Upper lobe of left lung (tissue), 6 donors: ENCODE measurements around the gene PEPD. TPM values are rescaled to one million over a fixed set of nuclear protein-coding genes. Genes with fewer than 3 reads are reported as not detected.
"Not testable (repeated sequence)": the region's sequence is repeated elsewhere in the genome, so short reads cannot be mapped to it uniquely, and the experiment has no call there.

Experiments used
- ATAC-seq, 2 donors: fragments of 200-7000 bp; cut with Tn5 transposase; one replicate each; pipeline ENCODE4 v1.9.1; 2022; ENCODE audit warnings: mild to moderate bottlenecking in 2 of 2, moderate library complexity in 2 of 2; ENCODE audit not compliant: low FRiP score in 2 of 2
- DNase-seq, 2 donors: peaks; one replicate each; pipeline ENCODE4 v3.0.0-alpha.2; 2019 to 2020
- H3K27ac ChIP-seq, 4 donors: fragments of 200-600 bp; sonication (generic); one replicate each; pipeline ENCODE4 v1.5.1; 2016 to 2019
- H3K27me3 ChIP-seq, 4 donors: fragments of 200-600 bp; sonication (generic); one replicate each; pipeline ENCODE4 v1.5.1; 2017 to 2019
- H3K36me3 ChIP-seq, 4 donors: fragments of 200-600 bp; sonication (generic); one replicate each; pipeline ENCODE4 v1.5.1; 2016 to 2019
- H3K4me1 ChIP-seq, 4 donors: fragments of 200-600 bp; sonication (generic); one replicate each; pipeline ENCODE4 v1.5.1; 2018 to 2019
- H3K4me3 ChIP-seq, 4 donors: fragments of 200-600 bp; sonication (generic); one replicate each; pipeline ENCODE4 v1.5.1; 2017 to 2019; ENCODE audit warnings: mild to moderate bottlenecking in 2 of 4, moderate library complexity in 1 of 4
- H3K9me3 ChIP-seq, 4 donors: fragments of 200-600 bp; sonication (generic); one replicate each; pipeline ENCODE4 v1.5.1; 2018 to 2019
- EP300 ChIP-seq, 4 donors: sonication (generic); formaldehyde crosslinking; IDR thresholded peaks; one replicate each; pipeline ENCODE4 v1.5.1; 2017; ENCODE audit warnings: antibody characterized with exemption in 4 of 4, control low read depth in 2 of 4
- POLR2A ChIP-seq, 4 donors: fragments of 450-650 bp; IDR thresholded peaks; one replicate each; pipeline ENCODE4 v1.5.1; 2016 to 2017; ENCODE audit warnings: antibody characterized with exemption in 4 of 4, mild to moderate bottlenecking in 2 of 4
- POLR2AphosphoS5 ChIP-seq, 2 donors: sonication (generic); formaldehyde crosslinking; IDR thresholded peaks; one replicate each; pipeline ENCODE4 v1.5.1; 2017; ENCODE audit warnings: antibody characterized with exemption in 2 of 2
- WGBS, 2 donors: methylation state at CpG; one replicate each; pipeline ENCODE4 v1.1.5; 2017 to 2018; 5-methylcytosine and 5-hydroxymethylcytosine counted together
- total RNA-seq, 6 donors: library from RNA; depleted of rRNA in 4 of 6; stranded (reverse); fragments of >200 nt in 4 of 6; gene quantifications; one replicate each; pipeline versions ENCODE4 v1.1.0 to v1.2.1, GENCODE V29; 2016 to 2021
- TF ChIP-seq, protein P1 (sequence below), 6 experiments: fragments of 450-650 bp in 4 of 6; fragments of 200-600 bp in 2 of 6; sonication (generic) in 2 of 6; IDR thresholded peaks; one replicate each; pipeline ENCODE4 v1.5.1; 2016 to 2019; ENCODE audit warnings: antibody characterized with exemption in 6 of 6
- donor health status: DM: no; HTN: no; CAD: no; lungs with moderate emphysema.
- donor health status: DM: no; HTN: yes; CAD: no; lungs with severe emphysema.

The PEPD gene
- total RNA-seq, 6 donors from 2014 or later, result 30.4 to 106 (median 80.6) TPM

DNA sequence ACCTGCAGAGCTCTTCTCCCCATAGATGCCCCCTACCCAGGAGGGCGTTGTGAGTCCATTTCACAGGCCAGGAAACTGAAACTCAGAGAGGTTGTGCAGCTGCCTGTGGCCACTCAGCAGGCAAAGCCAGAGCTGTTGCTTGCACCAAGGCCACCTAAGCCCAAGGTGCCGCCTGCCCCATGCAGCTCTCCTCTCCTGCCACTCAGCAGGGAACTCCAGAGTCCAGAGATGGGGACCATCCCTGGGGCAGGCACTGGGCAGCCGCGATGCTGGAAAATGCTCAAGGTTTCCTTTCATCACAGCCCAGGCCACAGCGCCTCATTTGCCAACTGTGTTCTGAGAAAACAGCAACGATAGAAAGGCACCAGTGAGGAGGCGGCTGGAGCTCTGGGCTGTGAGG lies 41.0 kb upstream of the PEPD start:
- Histone ChIP-seq H3K4me3 (no peak overlapping the region), H3K9me3 (no peaks in the 10 kb centered on the region), H3K27ac (no peak overlapping the region), H3K27me3 (no peaks in the 10 kb centered on the region), H3K36me3 (no peaks in the 10 kb centered on the region), H3K4me1 (no peaks in the 10 kb centered on the region)
- ATAC-seq (no peak), DNase-seq (no peak)
- 76 to 84% methylated on average over 6 to 7 of the region's 7 CpGs for WGBS, 2 donors
- TF ChIP-seq EP300 (IDR thresholded peaks at IDR 0.05) (no peak), POLR2A (IDR thresholded peaks at IDR 0.05) (no peak), POLR2AphosphoS5 (IDR thresholded peaks at IDR 0.05) (no peak)
- TF ChIP-seq, protein P1, sequence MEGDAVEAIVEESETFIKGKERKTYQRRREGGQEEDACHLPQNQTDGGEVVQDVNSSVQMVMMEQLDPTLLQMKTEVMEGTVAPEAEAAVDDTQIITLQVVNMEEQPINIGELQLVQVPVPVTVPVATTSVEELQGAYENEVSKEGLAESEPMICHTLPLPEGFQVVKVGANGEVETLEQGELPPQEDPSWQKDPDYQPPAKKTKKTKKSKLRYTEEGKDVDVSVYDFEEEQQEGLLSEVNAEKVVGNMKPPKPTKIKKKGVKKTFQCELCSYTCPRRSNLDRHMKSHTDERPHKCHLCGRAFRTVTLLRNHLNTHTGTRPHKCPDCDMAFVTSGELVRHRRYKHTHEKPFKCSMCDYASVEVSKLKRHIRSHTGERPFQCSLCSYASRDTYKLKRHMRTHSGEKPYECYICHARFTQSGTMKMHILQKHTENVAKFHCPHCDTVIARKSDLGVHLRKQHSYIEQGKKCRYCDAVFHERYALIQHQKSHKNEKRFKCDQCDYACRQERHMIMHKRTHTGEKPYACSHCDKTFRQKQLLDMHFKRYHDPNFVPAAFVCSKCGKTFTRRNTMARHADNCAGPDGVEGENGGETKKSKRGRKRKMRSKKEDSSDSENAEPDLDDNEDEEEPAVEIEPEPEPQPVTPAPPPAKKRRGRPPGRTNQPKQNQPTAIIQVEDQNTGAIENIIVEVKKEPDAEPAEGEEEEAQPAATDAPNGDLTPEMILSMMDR (IDR thresholded peaks at IDR 0.05), result no peak

DNA sequence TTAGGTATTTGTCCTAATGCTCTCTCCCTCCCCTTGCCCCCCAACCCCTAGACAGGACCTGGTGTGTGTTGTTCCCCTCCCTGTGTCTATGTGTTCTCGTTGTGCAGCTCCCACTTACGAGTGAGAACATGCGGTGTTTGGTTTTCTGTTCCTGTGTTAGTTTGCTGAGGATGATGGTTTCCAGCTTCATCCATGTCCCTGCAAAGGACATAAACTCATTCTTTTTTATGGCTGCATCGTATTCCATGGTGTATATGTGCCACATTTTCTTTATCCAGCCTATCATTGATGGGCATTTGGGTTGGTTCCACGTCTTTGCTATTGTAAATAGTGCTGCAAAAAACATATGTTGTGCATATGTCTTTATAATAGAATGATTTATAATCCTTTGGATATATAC lies 40.1 kb upstream of the PEPD start:
- DNase-seq, ATAC-seq: not testable (repeated sequence)
- WGBS, 2 donors, result 78 to 82% methylated on average over 5 of the region's 5 CpGs

DNA sequence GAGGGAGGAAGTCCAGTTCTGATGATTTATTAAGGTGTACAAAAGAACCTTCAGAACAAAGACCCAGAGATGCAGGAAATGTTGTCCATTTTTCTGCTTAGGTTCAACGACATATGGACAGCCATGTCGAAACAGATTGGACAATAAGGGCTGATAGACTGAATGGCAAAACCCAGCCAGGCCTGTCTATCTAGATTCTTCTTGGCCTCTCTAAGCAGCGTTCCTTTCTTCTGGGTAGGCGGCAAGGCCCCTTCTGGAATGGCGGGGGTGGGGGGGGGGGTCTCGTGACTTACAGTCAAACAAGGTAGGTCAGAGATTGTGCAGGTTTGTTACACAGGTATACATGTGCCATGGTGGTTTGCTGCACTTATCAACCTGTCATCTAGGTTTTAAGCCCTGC lies 39.7 kb upstream of the PEPD start:
- DNase-seq (no peak), ATAC-seq (no peak)
- no peak overlapping the region for H3K27ac ChIP-seq
- no peaks in the 10 kb centered on the region for H3K36me3 ChIP-seq
- no peak overlapping the region for H3K4me3 ChIP-seq
- TF ChIP-seq EP300 (IDR thresholded peaks at IDR 0.05) (no peak), POLR2AphosphoS5 (IDR thresholded peaks at IDR 0.05) (no peak)
- H3K27me3 ChIP-seq, result no peaks in the 10 kb centered on the region
- WGBS, 2 donors, result 55 to 66% methylated on average over 5 to 6 of the region's 6 CpGs
- no peaks in the 10 kb centered on the region for H3K9me3 ChIP-seq
- H3K4me1 ChIP-seq, result no peaks in the 10 kb centered on the region

More for the DNA sequence above, 40.1 kb upstream of the PEPD start:
- H3K9me3 ChIP-seq, H3K36me3 ChIP-seq, H3K4me3 ChIP-seq, H3K27me3 ChIP-seq, H3K27ac ChIP-seq, H3K4me1 ChIP-seq: not testable (repeated sequence)

DNA sequence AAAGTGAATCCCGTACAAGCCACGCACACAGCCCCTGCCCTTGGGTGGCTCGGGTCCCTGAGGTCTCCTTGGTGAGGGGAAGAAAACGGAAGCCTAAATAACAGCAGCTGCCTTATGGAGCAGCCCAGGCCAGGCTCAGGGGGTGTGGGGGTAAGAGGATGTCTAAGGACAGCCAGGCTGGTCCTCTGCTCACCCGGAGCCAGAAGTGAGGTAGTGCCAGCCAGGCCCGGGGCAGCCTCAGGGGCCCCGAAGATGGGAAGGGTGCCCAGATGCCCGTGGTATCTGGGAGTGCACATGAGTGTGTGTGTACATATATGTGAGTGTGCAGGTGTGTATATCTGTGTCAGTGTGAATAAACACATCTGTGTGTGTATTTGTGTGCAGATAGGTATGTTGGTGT lies 38.4 kb upstream of the PEPD start:
- no peak overlapping the region for H3K27ac ChIP-seq
- H3K4me3 ChIP-seq, result no peak overlapping the region
- TF ChIP-seq POLR2A (IDR thresholded peaks at IDR 0.05) (no peak), POLR2AphosphoS5 (IDR thresholded peaks at IDR 0.05) (no peak), EP300 (IDR thresholded peaks at IDR 0.05) (no peak)
- TF ChIP-seq, protein P1 (IDR thresholded peaks at IDR 0.05), result no peak
- WGBS, 2 donors, result 83 to 84% methylated on average over 4 to 8 of the region's 8 CpGs
- peak in 1 of 2 donors; percentile 7 for ATAC-seq
- H3K27me3 ChIP-seq, result no peaks in the 10 kb centered on the region
- DNase-seq, result no peak
- H3K4me1 ChIP-seq, result no peaks in the 10 kb centered on the region
- H3K9me3 ChIP-seq, result no peaks in the 10 kb centered on the region
- H3K36me3 ChIP-seq, result no peaks in the 10 kb centered on the region

DNA sequence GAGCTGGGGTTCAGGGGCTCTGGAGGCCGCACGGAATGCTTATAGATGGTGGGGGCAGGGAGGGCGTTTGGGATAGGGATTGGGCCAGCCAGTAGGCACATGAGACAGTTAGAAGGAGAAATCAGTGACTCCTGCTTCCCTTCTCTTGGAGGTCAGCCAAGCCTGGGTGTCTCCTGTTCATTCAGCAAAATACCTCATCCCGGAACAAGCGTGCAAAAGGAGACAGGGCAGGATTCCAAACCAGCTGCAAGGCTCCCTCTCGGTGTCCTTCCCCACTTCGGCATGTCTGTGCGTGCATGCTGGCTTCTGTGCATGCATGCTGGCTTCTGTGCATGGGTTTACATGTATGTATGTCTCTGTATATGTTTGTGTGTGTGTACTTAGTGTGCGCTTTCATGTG lies 37.3 kb upstream of the PEPD start:
- Histone ChIP-seq H3K9me3 (no peaks in the 10 kb centered on the region), H3K36me3 (no peaks in the 10 kb centered on the region), H3K27ac (no peak overlapping the region), H3K27me3 (no peaks in the 10 kb centered on the region), H3K4me3 (no peak overlapping the region), H3K4me1 (no peaks in the 10 kb centered on the region)
- DNase-seq (no peak), ATAC-seq (no peak)
- TF ChIP-seq POLR2A (IDR thresholded peaks at IDR 0.05), result no peak
- TF ChIP-seq, protein P1 (IDR thresholded peaks at IDR 0.05), result no peak
- no peak for TF ChIP-seq EP300 (IDR thresholded peaks at IDR 0.05)
- TF ChIP-seq POLR2AphosphoS5 (IDR thresholded peaks at IDR 0.05), result no peak
- WGBS, 2 donors, result 59 to 70% methylated on average over 9 of the region's 9 CpGs

DNA sequence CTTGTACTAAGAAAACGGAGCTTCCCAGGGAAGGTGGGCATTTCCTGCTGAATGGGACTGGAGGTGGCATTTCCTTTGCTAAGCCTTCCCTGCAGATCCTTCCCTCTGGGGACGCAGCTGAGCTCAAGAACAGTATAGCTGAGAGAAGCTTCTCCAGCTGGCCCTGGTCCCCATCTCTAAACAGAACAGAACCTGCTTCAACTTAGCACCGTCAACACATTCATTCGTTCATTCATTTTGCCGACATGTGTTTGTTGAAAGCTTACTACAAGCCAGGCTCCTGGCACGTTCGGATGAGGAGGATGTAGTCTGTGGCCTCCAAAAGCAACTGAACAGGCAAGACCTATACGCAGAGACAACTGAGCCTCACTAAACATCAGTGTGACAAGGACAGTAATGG lies 36.6 kb upstream of the PEPD start:
- no peaks in the 10 kb centered on the region for H3K9me3 ChIP-seq
- TF ChIP-seq EP300 (IDR thresholded peaks at IDR 0.05) (no peak), POLR2AphosphoS5 (IDR thresholded peaks at IDR 0.05) (no peak), POLR2A (IDR thresholded peaks at IDR 0.05) (no peak)
- TF ChIP-seq, protein P1 (IDR thresholded peaks at IDR 0.05), result no peak
- 63 to 73% methylated on average over 8 of the region's 8 CpGs for WGBS, 2 donors
- no peak overlapping the region for H3K4me3 ChIP-seq
- H3K27ac ChIP-seq, result no peak overlapping the region
- H3K36me3 ChIP-seq, result no peaks in the 10 kb centered on the region
- ATAC-seq (no peak), DNase-seq (no peak)
- H3K4me1 ChIP-seq, result no peaks in the 10 kb centered on the region
- H3K27me3 ChIP-seq, result no peaks in the 10 kb centered on the region
